A204.1 (cell line): ENCODE results near the gene CERS3.
"Not testable (repeated sequence)": the region's sequence is repeated elsewhere in the genome, so short reads cannot be mapped to it uniquely, and the experiment has no call there.

Experiments
- FAIRE-seq: peaks from 2 replicates; lab custom pipeline; 2012; peaks lifted over from hg19 to GRCh38; lab: Jason Lieb, UNC

Gene CERS3

GRCh38 chr15:100464256-100464655 is 64.5 kb downstream of the CERS3 start:
- FAIRE-seq: no peak

DNA sequence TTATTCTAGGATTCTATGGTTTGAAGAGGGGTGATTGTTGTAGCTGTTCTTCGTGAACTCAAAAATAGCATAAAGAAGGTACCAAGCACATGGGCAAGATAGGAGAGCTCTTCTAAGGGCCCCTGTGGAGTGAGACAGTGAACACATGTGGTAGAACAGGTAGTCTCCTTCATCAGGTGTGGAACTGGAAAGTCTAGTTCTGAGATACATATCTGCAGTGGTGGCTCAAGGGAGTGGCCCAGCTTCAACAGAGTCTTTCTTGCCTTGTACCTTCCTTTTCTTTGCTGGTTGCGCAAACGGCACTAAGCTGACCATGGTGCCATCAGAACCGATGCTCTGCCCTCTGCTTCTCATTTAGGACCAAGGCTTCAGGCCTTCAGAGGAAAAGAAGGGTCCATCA is 65.2 kb downstream of the CERS3 start:
- no peak for FAIRE-seq

GRCh38 chr15:100461049-100461448 is 67.7 kb downstream of the CERS3 start:
- FAIRE-seq: no peak

DNA sequence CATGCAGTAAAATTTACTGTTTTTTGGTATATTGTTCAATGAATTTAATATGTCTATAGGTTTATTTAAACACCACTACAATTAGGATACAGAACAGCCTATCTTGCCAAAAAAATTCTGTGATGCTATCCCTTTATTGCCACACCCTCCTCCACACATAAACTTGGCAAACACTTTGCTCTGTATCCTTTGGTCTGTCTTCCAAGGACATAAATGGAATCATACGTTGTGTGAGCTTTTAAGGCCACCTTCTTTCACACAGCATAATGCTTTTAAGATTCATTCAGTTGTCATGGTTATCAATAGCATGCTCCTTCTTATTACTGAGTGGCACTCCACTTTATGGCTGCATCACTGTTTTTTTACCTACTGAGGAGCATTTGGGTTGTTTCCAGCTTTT is 71.5 kb downstream of the CERS3 start:
- FAIRE-seq: no peak

GRCh38 chr15:100454148-100454547 is 74.6 kb downstream of the CERS3 start:
- no peak for FAIRE-seq

DNA sequence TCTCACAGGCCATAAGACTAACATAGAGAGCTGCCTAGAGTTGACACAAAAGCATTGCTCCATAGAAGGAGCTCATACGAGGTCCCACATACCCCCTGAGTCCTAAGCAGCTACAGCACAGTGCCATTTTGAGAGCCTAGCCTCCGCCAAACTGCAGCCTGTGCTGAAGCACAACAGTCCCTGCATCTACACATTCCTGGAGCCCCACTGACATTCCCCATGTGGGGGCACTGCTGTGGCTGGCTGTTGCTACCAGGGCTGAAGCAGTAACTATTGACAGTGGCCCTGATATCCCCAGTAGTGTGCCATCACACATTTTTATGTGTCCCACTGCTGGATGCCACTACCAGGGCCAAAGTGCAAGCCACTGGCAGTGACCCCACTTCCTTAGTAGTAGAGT is 80.3 kb downstream of the CERS3 start:
- no peak for FAIRE-seq

- FAIRE-seq: not testable (repeated sequence)
Measured at GRCh38 chr15:100441063-100441462, 87.7 kb downstream of the CERS3 start.

DNA sequence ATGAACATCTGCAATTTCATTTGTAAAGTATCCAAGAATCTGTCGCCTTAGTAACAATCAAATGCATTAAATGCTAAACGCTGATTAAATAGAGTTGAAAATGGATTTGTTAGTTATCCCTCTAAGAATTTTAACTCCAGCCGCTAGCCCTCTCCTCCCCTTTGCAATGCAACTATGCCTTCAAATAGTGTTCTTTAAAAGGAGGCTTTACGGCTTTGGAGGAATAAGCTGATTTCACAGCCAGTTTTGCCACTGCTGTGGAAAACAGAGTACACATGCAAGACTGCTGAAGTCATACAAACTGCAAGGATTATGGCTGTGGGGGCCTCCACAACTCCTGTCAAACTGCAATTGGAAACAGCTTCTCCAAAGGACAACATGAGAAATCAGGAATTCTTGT is 89.2 kb downstream of the CERS3 start:
- no peak for FAIRE-seq

DNA sequence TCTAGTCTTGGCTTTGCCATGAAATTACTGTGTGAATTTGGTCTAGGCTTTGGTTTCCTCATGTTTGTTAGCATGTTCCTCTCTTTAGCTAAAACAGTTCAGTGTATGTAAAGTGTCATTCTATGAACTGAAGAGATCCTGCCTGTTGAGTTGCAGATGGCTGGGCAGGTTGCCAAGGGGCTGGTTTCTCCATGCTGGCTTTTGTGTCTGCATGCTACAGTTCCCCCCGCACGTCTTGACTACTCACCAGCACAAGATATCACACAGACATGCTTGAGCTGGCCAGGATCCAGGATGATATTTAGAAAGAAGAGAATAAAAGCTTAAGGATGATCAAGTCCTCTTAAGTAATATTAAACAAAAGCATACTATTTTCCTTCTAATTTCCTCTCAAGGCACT is 90.2 kb downstream of the CERS3 start:
- no peak for FAIRE-seq

DNA sequence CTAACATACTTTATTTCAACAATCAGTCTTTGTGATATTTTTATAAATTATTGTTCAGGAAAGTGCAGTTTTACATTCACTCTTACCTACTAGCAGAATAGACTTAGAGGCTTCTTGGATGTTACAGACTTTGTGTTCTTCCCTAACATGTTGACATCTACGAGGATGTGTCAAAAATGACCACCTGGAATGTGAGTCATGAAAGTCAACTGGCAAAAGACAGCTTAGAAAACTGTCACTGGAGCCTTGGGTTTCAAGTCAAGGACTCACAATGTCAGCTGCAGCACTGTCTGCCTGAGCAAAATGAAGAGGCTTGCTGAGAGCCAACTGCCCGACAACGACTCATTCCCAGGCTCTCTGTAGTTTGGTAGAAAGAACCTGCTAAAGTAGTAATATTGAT is 91.5 kb downstream of the CERS3 start:
- FAIRE-seq: no peak

DNA sequence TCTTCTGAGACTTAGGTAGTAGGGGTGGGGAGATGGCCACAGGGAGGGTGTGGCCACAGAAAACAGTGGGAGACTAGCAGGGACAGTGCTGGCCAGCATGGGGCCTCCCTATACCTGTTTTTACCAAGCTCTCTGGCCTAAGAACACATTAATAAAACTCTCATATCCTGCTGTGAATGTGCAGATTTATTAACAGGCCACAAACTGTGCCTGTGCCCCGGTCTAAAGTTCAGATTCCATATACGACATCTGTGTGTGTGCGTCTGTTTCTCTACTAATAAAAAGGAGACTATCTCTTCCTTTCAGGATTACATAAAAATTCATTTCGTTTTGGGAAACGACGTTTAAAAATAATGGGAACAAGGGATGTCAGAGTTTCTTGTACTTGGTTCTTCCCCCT is 94.2 kb downstream of the CERS3 start:
- no peak for FAIRE-seq

DNA sequence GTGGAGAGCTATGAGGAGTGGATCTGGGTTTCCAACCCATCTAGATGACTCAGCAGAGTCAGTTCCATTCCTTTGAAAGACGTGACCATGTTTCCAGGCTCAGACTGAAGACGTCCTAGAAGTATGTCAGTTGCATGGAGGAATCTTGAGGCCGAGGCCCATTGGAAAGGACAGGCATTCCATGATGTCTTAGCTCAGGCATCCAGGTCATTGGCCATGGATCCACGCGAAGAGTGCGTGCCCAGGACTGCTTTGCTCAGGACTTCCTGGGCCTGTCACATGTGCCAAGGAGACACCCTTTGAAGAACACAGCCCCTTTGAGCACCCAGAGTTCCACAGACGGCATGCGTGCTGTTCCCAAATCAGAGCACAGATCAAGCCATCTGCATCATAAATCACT is 94.7 kb downstream of the CERS3 start:
- no peak for FAIRE-seq

DNA sequence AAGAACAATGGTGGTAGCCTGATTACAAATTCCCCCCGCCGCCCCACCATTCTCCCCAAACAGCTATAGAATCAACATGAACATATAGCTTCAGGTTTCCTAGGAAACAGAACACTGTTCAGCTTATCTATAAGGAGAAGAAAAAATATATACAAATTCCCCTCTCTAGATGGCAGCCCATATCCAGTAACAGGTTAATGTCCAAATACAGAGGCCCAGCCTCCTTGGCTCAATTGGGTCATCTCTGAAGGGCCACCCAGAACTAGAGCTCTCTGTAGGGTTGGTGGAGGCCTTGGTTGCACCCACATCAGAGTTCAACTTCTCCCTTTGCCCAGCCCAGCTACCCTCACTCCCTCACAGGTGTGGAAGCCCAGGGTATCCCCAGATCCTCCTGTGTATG is 95.4 kb downstream of the CERS3 start:
- no peak for FAIRE-seq

DNA sequence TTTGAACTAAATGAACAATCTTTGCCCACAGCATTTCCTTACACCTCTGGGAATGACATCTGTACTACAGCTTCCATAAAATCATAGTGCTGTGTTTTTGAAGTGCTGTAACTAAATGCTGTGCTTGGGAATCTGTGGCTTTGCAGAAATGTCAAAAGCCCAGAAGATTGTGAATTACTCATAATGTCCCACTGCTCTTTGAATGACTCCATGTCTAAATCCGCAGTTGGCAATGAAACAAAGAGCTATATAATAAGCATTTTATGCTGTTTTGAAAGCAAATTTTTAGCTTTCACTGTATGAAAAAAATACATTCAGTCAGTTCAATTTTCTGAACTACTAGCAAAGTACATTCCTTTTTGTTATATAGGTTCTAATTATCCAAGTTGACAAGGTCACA is 98.3 kb downstream of the CERS3 start:
- FAIRE-seq: no peak

DNA sequence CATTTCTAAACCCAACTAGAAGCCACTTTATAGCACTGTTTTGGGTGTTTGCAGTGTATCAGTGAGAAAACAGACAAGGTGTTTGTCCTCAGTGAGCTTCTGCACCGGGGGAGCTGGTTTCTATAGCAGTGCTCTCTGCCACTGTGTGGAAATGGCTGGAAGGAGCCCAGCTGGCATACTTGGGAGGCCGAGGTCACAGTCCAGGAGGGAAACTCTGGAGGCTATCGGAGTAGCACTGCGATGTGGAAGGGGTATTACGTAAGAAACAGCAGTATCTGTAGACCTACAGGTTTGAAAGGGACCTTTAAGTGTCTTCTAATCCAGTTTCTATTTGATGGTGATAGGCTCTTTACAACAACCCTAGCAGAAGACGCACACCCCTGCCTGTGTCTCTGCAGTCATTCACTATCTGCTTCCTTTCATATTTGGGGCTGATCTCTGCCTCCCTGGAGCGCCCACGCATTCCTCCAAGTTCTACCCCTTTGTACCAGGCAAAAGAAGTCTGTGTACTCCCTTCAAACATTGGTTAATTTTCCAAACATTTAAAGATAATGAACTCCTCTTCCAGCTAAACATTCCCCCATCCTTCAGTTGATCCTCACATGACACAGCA is 99.5 kb downstream of the CERS3 start:
- FAIRE-seq: no peak

DNA sequence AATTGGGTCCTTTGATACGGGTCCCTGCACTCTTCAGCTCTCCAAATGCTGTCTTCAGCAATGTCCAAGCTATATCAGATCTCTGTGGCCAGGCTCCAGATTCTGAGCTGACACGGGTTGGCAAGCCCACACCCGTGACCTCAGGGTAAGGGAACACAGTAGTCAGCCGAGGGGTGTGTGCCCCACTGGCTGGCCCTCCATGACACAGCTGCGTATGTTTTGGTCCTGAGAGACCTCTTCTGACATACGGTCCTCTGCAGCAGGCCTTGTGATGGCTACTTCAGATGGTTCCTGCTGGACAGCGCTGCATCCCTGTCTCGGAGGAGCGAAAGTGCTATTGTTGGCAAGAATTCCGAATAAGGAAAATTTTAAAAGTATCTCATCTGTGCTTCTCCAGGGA is 101.8 kb downstream of the CERS3 start:
- no peak for FAIRE-seq

DNA sequence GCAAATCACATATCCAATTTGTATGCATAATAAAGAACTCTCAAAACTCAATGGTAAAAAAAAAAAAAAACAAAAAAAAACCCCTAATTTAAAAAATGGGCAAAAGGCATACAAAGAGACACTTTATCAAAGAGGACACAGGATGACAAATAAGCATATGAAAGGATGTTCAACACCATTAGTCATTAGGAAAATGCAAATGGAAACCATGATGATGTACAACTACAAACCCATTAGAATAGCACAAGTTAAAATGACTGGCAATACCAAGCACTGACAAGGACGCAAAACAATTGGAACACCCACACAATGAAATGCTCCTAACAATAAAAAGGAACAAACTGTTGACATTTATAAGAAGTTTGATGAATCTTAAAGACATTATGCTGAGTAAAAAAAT is 123.6 kb downstream of the CERS3 start:
- no peak for FAIRE-seq

DNA sequence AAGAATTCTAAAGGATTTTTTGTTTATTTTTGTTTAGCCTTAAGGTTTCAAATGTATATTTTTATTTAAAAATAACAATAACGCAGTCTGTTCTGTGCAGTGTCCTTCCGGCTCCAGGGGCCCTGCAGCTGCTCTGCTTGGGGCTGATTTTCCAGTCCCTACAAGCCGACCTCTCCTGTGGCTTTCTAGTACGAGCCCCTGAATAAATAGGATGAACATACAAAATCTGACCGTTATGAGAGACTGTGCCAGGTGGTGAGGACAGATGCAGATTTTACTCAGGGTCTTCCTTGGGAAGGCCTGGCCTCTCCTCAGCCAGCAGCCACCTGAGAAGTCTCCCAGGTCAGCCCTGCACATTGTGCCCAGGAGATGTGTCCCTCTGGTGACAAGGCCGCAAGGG is 127.8 kb downstream of the CERS3 start:
- no peak for FAIRE-seq

DNA sequence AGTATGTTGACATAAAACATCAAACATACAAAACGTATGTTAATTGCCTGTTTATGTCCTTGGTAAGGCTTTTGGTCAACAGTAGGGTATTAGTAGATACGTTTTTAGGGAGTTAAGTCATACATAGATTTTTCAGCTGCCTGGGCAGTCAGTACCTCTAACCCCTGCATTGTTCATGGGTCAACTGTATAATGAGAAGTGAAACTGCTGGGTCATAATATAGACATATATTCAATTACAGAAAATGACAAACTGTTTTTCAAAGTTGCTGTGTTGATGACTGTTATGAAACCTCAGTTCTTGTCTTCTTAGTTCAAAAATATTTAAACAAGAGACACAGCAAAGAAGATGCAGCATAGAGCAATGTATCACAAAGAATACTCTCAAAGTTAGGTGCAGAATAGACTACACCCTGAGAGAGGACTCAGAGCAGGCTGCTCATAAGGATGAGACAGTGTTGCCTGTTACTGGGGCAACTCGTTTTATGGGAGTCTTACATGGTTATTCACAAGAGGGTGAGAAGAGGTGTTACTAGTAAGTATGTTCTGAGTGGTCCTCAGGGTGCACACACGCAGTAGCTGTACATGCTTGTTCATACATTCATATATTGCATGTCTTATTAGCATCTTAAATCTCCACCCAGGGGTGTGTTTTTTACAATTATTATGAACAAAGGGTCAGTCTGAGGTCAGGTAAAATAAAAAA is 133.9 kb downstream of the CERS3 start:
- FAIRE-seq: no peak

DNA sequence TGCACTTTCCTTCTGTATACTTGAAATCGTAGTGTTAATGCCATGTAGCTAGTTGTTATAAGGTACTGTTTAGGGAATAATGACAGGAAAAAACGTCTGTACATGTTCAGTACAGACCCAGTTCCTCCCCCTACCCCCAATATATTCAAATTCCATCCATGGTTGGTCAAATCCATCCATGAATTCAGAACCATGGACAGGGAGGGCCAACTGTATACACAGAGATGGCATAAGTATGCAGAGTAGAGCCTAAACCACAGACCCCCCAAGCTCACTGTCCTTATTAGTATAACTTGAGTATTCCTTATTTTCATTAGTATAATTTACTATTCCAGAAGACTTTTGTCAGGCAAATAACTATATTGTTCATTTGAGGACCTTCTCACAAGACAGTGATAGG is 135.7 kb downstream of the CERS3 start:
- FAIRE-seq: no peak

DNA sequence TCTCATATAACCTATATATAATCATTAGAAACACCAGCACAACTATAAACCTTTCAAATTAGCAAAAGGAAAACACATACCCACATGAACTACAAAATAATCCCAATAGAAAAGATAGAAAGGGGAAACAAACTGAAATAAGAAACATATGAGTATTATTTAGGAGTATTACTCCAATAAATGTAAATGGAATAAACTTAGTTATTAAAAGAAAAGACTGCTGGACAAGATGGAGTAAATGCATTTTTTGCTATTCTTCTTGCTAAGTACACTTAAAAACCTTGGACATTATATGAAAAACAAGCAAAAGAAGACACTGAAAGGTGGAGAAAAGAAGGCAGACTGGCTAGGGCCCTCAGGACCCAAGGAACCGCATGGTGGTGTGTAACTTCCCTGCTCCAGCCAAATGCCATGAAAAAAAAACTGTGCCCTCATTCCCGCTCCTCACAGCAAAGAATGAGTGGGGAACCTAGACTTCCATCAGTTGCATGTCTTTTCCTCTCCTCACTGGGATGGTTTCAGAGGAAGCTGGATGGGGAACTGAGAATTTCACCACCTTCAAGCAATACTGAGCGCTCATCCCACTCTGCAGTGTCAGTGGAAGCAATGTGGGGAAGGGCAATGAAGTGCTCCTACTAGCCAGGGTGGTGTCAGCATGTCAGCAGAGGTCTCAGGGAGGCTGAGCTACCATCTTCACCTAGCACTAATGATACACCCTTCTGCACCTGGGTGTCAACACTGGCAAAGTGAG is 143.3 kb downstream of the CERS3 start:
- FAIRE-seq: no peak

DNA sequence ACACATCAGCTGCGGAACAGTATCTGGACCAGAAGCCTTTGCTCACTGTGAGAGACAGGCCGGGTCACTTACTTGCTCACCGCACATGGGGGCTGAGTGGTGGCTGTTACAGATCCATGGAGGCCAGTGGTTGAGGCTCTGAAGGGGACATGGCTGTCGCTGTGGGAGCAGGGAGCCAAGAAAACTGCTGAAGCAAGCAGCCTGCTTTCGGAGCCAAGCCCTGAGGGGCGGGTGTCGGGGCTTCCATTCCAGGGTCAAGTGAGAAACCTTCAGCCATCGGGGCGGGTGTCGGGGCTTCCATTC is 144.7 kb downstream of the CERS3 start:
- FAIRE-seq: no peak

DNA sequence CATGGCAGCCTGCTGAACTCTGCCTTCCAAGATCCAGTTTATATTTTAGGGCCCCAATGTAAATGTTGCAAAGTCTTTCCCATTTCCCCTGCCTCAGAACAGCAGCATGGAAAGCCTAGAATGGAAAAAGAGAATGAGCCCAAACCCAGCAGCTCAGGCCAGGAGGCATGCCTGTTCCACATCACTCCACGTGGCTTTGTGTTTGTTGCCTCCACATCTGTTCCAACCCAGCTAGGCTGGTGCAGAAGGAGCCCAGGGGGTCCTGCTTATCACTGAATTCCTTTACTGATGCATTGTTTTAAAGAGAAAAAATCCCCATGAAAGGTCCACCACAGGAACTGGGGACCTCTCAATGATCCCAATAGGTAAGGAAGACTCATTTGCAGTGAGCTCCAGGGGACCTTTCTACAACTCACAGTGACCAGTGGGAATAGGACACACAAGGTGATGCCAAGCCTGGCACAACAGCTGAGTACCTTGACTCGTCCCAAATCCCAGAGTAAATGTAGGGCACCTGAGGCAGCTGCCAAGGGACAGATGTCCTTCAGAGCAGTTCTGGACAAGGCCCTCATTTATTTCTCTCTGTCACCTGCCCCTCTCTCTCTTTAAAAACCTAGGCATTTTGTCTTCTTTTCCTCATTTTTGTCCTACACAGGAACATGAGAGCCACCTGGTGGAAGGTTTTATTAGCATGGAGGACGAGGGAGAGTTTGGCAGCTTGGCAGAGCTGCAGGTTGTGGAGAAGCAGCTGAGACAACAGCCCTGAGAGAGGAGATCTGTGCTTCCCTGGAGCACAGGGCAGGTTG is 145.2 kb downstream of the CERS3 start:
- no peak for FAIRE-seq
